Measurements from ENCODE around the gene HPS1.

HPS1 gene

GRCh38 chr10:98407017-98407743, 39.6 kb downstream of the HPS1 start:
- TF ChIP-seq, protein P1, sequence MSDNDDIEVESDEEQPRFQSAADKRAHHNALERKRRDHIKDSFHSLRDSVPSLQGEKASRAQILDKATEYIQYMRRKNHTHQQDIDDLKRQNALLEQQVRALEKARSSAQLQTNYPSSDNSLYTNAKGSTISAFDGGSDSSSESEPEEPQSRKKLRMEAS (IDR thresholded peaks at IDR 0.05) = no peak
- TF ChIP-seq TCF12 (IDR thresholded peaks at IDR 0.05; ENCODE audit: low read depth) = no peak
- no peak for TF ChIP-seq CEBPB (IDR thresholded peaks at IDR 0.05)
- no peak for TF ChIP-seq REST (IDR thresholded peaks at IDR 0.05; ENCODE audit: low read depth)
- TF ChIP-seq FOXM1 (IDR thresholded peaks at IDR 0.05; ENCODE audit: borderline replicate concordance, low read depth) = no peak
- TF ChIP-seq RAD21 (IDR thresholded peaks at IDR 0.05; ENCODE audit: low read depth) = no peak
- TF ChIP-seq TAF1 (IDR thresholded peaks at IDR 0.05; ENCODE audit: low read depth) = no peak
- TF ChIP-seq ZBTB7A (IDR thresholded peaks at IDR 0.05; ENCODE audit: low read depth) = no peak
- no peak for TF ChIP-seq EGR1 (IDR thresholded peaks at IDR 0.05)
- no peak for TF ChIP-seq NFIC (IDR thresholded peaks at IDR 0.05)
- TF ChIP-seq TEAD4 (IDR thresholded peaks at IDR 0.05) = no peak
- TF ChIP-seq, protein P2, sequence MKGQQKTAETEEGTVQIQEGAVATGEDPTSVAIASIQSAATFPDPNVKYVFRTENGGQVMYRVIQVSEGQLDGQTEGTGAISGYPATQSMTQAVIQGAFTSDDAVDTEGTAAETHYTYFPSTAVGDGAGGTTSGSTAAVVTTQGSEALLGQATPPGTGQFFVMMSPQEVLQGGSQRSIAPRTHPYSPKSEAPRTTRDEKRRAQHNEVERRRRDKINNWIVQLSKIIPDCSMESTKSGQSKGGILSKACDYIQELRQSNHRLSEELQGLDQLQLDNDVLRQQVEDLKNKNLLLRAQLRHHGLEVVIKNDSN (IDR thresholded peaks at IDR 0.05) = no peak
- TF ChIP-seq CREB1 (IDR thresholded peaks at IDR 0.05; ENCODE audit: low read depth) = no peak
- TF ChIP-seq EP300 (IDR thresholded peaks at IDR 0.05; ENCODE audit: borderline replicate concordance) = no peak

DNA sequence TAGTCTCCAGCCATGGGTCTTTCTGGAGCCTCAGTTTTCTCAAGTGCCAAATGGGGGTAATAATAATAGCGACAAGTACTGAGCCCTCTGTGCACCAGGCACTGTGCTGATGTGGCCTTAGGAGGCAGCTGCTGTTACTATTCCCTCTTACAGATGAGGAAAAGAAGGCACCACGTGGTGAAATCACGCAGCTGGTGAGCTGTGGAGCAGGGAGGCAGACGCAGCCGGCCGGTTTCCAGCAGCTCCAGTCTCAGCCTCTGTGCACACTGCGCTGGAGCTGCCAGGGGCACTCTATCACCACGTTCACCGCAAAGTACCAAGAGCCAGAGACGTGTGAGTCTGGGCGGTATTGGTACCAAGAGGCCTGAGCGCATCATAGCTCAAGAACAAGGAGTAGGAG, 41.3 kb downstream of the HPS1 start:
- TF ChIP-seq NFIC (IDR thresholded peaks at IDR 0.05) (no peak), REST (IDR thresholded peaks at IDR 0.05; ENCODE audit: low read depth) (no peak), FOXM1 (IDR thresholded peaks at IDR 0.05; ENCODE audit: borderline replicate concordance, low read depth) (no peak), EGR1 (IDR thresholded peaks at IDR 0.05) (no peak), ZBTB7A (IDR thresholded peaks at IDR 0.05; ENCODE audit: low read depth) (no peak), EP300 (IDR thresholded peaks at IDR 0.05; ENCODE audit: borderline replicate concordance) (no peak), TAF1 (IDR thresholded peaks at IDR 0.05; ENCODE audit: low read depth) (no peak), RAD21 (IDR thresholded peaks at IDR 0.05; ENCODE audit: low read depth) (no peak), CEBPB (IDR thresholded peaks at IDR 0.05) (no peak), TEAD4 (IDR thresholded peaks at IDR 0.05) (no peak), YY1 (IDR thresholded peaks at IDR 0.05; ENCODE audit: low read depth) (no peak), CREB1 (IDR thresholded peaks at IDR 0.05; ENCODE audit: low read depth) (no peak)
- TF ChIP-seq, protein P2 (IDR thresholded peaks at IDR 0.05) = no peak
- TF ChIP-seq, protein P1 (IDR thresholded peaks at IDR 0.05) = no peak

DNA sequence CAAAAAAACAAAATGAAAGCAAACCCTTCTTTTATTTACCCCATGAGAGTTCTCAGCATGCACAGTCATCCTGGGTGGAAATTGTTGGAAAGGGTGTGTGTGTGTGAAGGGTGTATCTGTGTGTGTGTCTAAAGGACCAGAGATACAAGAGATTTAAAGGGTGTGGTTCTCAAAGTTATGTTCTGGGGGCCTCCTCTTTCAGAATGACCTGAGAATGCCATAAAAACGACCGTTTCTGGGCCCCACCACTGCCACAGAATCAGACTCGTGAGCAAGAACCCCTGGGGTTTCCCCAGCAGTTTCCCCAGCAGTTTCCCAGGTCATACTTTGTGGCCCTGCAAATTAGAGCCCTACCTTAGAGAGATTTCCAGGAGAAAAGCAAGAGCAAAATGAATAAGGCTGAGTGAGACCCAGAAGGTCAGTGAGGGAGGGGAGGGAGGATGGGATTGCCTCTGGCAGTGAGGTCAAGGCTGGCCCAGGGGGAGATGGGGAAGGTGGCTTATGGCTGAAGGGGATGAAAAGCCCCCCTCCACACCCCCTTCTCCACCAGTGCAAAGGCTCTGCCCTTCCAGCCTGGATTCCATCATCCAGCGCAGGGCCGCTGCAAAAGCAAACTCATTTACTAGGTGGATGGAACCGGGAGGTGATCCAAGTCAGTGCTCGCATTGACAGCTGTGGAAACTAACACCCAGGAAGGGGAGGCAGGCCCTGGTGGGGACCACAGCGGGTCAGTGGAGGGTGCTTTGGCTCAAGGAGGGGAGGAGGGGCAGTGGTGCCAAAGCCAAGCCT, 42.0 kb downstream of the HPS1 start:
- TF ChIP-seq FOXM1 (IDR thresholded peaks at IDR 0.05; ENCODE audit: borderline replicate concordance, low read depth) (no peak), EGR1 (IDR thresholded peaks at IDR 0.05) (no peak), REST (IDR thresholded peaks at IDR 0.05; ENCODE audit: low read depth) (no peak), RAD21 (IDR thresholded peaks at IDR 0.05; ENCODE audit: low read depth) (no peak), CREB1 (IDR thresholded peaks at IDR 0.05; ENCODE audit: low read depth) (no peak), CEBPB (IDR thresholded peaks at IDR 0.05) (no peak)
- TF ChIP-seq, protein P2 (IDR thresholded peaks at IDR 0.05) = no peak
